ENCODE results near the gene ATP1B1. TPM values are rescaled to one million over a fixed set of nuclear protein-coding genes. Genes with fewer than 3 reads are reported as not detected.

The ATP1B1 gene
- total and polyA plus RNA-seq, 2 of the 13 experiments (the other 11 are each of a cell fraction or from before 2014, with no cell fraction given) = 134 to 135 TPM

- TF ChIP-seq KIAA2018 (CRISPR knock-in tag; IDR thresholded peaks at IDR 0.05; ENCODE audit: borderline replicate concordance) = no peak
- TF ChIP-seq PAWR (CRISPR knock-in tag; IDR thresholded peaks at IDR 0.05; ENCODE audit: borderline replicate concordance) = no peak
- no peak for TF ChIP-seq SMYD3 (CRISPR knock-in tag; IDR thresholded peaks at IDR 0.05)
- TF ChIP-seq ZSCAN25 (CRISPR knock-in tag; IDR thresholded peaks at IDR 0.05) = no peak
- no peak for TF ChIP-seq TSC22D2 (CRISPR knock-in tag; IDR thresholded peaks at IDR 0.05; ENCODE audit: borderline replicate concordance)
- no peak for TF ChIP-seq ZBTB44 (CRISPR knock-in tag; IDR thresholded peaks at IDR 0.05)
- no peak for TF ChIP-seq AKNA (CRISPR knock-in tag; IDR thresholded peaks at IDR 0.05; ENCODE audit: borderline replicate concordance)
- peak; percentile 62 for TF ChIP-seq U2AF1 (optimal IDR thresholded peaks at IDR 0.05; ENCODE audit: low read depth, low read length)
- no peak for TF ChIP-seq MTF1 (CRISPR knock-in tag; IDR thresholded peaks at IDR 0.05)
- no peak for TF ChIP-seq REL (CRISPR knock-in tag; conservative IDR thresholded peaks at IDR 0.05)
- TF ChIP-seq ZNF563 (CRISPR knock-in tag; IDR thresholded peaks at IDR 0.05) = no peak
- no peak for TF ChIP-seq HCFC1 (IDR thresholded peaks at IDR 0.05; ENCODE audit: low read depth, low read length)
- TF ChIP-seq ZNF674 (CRISPR knock-in tag; IDR thresholded peaks at IDR 0.05; ENCODE audit: low read depth) = no peak
- no peak for TF ChIP-seq ZEB1 (IDR thresholded peaks at IDR 0.05; ENCODE audit: insufficient replicate concordance, low read depth)
Measured at GRCh38 chr1:169108863-169109560, 2.5 kb downstream of the ATP1B1 start (continued).
